Measurements from ENCODE around the gene RHOA.

GRCh38 chr3:49385617-49386016 is 26.2 kb downstream of the RHOA start:
- TF ChIP-seq CTCF (IDR thresholded peaks at IDR 0.05; ENCODE audit: insufficient read depth, low read length) (no peak), POLR2AphosphoS5 (IDR thresholded peaks at IDR 0.05; ENCODE audit: low read depth) (no peak), GABPA (IDR thresholded peaks at IDR 0.05; ENCODE audit: low read depth) (no peak)
